ENCODE measurements around the gene TRIM22.

TRIM22 gene

DNA sequence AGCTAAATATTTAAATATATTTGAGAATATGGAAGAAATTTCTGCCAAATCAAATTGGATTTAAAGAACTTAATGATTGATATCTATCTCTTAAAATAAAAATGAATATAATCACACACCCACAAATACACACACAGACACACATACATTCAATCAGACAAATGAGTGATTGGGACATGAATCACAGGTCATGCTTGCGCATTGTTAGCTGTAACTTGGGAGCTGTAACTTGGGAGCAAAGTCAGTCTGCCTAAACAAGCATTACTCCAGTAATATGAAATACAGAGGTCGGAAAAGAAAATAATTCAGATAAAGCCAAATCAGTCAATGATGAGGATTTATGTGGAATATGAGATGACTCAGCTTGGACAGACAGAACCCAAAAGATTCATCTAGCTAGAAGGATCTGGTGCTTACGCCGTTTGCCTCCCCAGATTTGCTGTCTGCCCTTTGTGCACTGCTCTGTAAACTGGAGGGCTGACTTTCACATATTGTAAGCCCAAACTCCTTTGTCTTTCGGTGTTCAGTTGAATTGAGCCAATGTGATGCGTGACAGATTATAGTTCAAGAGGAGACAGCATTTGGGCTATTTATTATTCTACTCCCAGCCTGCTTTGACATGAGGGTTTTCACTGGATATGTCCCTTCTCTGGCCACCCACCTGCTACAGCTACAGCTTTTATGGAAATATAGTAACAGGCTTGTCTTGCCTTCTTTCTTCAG is 48.2 kb downstream of the TRIM22 start:
- H3K27me3 Mint-ChIP-seq = no peaks in the 10 kb centered on the region
- intact Hi-C loops (cut with micrococcal nuclease) = no loop called here
- H3K27ac Mint-ChIP-seq = no peak overlapping the region
- H3K4me3 Mint-ChIP-seq = no peak overlapping the region
- H3K4me1 Mint-ChIP-seq (ENCODE audit: low read depth) = no peaks in the 10 kb centered on the region
- no peaks in the 10 kb centered on the region for H3K36me3 Mint-ChIP-seq (ENCODE audit: low read depth)
- peaks cover 12% of the 10 kb centered on the region for H3K9me3 Mint-ChIP-seq

DNA sequence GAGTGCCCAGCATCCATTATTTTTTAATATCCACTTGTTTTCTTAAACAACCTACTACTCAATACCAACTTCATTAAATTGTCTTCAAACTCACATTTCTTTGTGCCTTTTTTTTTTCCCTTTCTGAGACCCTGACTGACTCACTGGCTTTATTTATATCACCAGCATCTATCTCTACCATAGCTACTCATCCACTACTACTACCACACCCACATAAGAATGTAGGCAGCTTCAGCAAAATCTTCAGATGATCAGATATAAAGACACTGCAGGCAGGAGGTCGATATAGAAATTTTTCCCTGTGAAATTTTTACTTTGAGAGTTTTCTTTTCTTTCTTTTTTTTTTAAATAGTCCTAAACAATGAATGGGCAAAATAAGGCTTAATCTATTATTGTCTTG is 48.8 kb downstream of the TRIM22 start:
- Mint-ChIP-seq H3K4me3 (no peak overlapping the region), H3K27me3 (no peaks in the 10 kb centered on the region), H3K36me3 (ENCODE audit: low read depth) (no peaks in the 10 kb centered on the region), H3K27ac (no peak overlapping the region), H3K9me3 (peaks cover 12% of the 10 kb centered on the region), H3K4me1 (ENCODE audit: low read depth) (no peaks in the 10 kb centered on the region)
- intact Hi-C loops (cut with micrococcal nuclease) = no loop called here

DNA sequence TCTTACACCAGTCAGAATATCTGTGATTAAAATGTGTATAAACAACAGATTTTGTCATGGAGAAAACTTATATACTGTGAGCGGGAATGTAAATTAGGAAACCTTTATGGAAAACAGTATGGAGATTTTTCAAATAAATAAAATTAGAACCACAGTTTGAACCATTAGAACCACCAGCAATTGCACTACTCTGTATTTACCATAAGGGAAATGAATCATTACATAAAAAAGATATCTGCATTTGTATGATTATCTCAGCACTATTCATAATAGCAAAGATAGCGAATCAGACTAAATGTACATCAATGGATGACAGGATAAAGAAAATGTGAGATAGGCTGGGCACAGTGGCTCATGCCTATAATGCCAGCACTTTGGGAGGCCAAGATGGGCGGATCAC is 57.0 kb downstream of the TRIM22 start:
- peaks cover 7% of the 10 kb centered on the region for H3K9me3 Mint-ChIP-seq
- intact Hi-C loops (cut with micrococcal nuclease) = loop anchor here (10.0 kb wide), 1 partner anchor 48 kb away; the partner anchor contains the start of gene OR52N1
- H3K27me3 Mint-ChIP-seq = no peaks in the 10 kb centered on the region
- no peak overlapping the region for H3K4me3 Mint-ChIP-seq
- no peaks in the 10 kb centered on the region for H3K36me3 Mint-ChIP-seq (ENCODE audit: low read depth)
- no peak overlapping the region for H3K27ac Mint-ChIP-seq
- no peaks in the 10 kb centered on the region for H3K4me1 Mint-ChIP-seq (ENCODE audit: low read depth)

DNA sequence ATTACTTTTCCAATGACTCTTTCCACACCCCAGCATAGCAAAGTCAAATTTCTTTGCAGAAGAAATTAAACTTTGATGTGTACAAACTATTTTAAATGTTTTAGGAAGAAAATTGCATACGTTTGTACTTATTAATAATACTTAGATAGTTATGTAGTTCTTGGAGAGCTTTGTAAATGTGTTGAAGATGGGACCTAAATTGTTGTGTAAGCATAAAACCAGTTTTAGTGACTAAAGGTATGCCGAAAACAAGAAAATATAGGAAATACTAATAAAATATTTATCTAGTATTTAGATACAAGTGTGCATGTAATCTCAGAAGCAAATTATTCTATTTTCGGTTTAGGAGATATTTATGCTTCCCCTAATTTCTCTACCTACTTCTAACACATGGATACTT is 60.2 kb downstream of the TRIM22 start:
- intact Hi-C loops (cut with micrococcal nuclease) = loop anchor here (10.0 kb wide), 1 partner anchor 45 kb away; the partner anchor contains the start of gene OR52N1
- Mint-ChIP-seq H3K4me3 (no peak overlapping the region), H3K27ac (no peak overlapping the region), H3K27me3 (no peaks in the 10 kb centered on the region), H3K36me3 (ENCODE audit: low read depth) (no peaks in the 10 kb centered on the region), H3K4me1 (ENCODE audit: low read depth) (no peaks in the 10 kb centered on the region), H3K9me3 (no peaks in the 10 kb centered on the region)

DNA sequence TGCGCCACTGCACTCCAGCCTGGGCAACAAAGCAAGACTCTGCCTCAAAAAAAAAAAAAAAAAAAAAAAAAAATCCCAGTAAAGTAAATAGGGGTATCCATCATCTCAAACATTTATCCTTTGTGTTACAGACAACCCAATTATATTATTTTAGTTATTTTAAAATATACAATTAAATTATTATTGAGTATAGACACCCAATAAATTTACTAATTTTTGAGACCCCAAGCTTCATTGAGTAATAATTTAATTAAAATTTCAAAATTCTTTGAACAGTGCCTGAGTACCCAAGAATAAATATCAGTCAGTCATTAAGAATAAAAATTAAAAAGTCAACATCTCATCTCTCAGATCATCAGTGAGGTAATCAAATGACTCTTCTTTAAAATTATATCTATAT is 64.4 kb downstream of the TRIM22 start, which contains the start of gene OR52N4:
OR52N4 (plus strand) TSS at position 301 of the 400 bp plus-strand sequence. CDS start 498 bp downstream, outside the sequence.
- Mint-ChIP-seq H3K27ac (no peak within 1 kb of the TSS), H3K4me1 (ENCODE audit: low read depth) (no peaks in the 10 kb centered on the region), H3K9me3 (no peaks in the 10 kb centered on the region), H3K4me3 (no peak within 1 kb of the TSS), H3K36me3 (ENCODE audit: low read depth) (no peaks in the 10 kb centered on the region), H3K27me3 (no peaks in the 10 kb centered on the region)
- intact Hi-C loops (cut with micrococcal nuclease) = no loop called here

All from dendritic cell treated with granulocyte-macrophage colony-stimulating factor and Interleukin-4, amounts not matched to agents 40 ng/mL and 50 ng/mL, for 4 days (primary cell).